GM18858 (cell line): ENCODE measurements around the gene HAVCR1.

Source experiments
- ATAC-seq: cut with Tn5 transposase; IDR thresholded peaks from one replicate; pipeline ENCODE4 v1.9.1; 2021; ENCODE audit not compliant: unreplicated experiment

HAVCR1 gene

DNA sequence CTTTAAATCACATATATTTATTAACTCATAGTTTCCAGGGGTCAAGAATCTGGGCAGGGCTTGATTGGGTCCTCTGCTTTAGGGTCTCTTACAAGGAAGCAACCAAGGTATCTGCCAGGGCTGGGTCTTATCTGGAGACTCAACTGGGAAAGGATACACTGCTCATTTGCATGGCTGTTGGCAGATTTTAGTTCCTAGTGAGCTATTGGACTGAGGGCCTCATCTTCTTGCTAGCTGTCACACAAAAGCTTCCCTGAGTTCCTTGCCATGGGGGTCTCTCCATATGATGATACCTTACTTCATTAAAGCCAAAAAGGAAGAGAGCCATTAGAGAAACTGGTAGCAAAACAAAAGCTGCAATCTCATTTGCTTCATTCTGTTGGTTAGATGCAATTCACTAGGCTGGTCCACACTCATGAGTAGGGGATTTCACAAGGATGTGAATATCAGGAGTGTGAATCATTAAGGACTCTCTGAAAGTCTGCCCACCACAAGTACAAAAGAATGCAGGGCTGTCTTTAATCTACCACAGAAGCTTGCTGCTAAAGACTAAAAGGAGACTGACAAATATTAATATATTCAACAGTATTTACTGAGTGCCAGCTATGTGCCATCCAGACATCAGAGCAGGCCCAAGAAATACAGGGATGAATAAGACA, 53.9 kb downstream of the HAVCR1 start:
- ATAC-seq, result no peak

DNA sequence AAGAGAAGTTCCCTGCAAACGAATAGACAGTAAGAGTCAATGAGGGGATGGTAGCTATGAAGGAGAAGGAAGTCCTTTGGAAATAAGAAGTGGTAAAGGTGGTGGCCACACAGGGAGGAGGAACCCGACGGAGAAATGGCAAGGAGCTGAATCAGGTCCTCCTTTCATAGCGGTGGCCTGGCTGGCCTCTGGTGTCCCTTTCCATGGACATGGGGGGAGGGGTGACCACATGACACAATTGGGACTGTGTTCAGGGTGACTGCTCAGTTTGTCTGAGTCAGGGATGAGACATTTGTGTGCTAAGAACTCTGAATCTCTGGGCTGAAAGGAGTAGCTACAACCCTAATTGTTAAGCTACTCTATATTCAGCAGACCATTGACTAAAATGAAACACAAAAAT, 67.2 kb downstream of the HAVCR1 start:
- no peak for ATAC-seq

DNA sequence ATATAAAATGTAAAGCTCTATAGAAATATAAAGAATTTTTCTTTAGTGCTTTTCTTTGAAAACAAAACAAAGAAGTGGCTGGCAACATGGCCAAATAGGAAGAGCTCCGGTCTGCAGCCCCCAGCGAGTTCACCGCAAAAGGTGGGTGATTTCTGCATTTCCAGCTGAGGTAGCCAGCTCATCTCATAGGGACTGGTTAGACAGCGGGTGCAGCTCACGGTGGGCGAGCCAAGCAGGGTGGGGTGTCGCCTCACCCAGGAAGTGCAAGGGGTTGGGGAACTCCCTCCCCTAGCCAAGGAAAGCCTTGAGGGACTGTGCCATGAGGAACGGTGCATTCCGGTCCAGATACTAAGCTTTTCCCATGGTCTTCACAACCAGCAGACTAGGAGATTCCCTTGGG, 74.9 kb downstream of the HAVCR1 start:
- ATAC-seq, result no peak

GRCh38 chr5:156981481-156981880, 77.4 kb downstream of the HAVCR1 start:
- no peak for ATAC-seq
